ENCODE measurements around the gene RASSF4.

RASSF4 gene

DNA sequence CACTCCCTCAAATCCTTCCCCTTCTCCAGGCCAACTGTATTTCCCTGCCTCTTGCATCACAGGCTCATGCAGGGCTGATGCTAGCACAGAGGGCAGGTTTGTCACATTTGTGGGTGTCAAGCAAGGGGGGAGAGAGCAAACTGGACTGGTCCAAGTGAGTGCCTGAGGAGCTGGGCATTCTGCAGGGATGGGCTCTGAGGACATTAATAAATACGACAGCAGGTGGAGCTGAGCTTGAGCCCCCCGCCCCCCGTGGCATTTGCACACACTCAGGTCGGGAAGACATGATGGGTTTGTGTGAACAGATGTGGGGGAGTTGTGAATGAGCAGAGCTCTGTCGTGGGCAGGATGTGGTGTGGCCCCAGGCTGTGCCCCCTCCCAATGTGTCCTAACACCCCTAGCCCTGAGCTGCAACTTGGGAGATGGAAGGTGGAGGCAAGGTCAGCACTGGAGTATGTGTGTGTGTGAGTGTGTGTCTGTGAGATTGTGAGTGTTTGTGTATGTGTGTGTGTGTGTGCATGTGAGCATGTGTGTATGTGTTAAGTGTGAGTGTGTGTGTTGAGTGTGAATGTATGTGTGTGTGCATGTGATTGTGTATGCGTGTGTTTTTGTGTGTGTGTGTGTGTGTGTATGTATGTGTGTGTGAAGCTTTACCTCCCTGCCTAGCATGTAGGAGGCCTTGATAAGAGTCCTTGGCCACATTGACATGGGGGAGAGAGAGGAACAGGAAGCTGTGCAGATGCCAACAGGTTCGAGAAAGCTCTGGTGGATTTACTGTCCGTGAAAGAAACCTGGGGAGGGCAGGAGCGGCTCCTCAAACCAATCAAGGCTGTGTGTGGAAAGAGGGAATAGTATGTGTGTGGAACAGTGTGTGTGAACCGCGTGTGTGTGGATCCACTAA lies 9.1 kb downstream of the RASSF4 start:
- no peaks in the 10 kb centered on the region for H3K79me2 ChIP-seq (ENCODE audit: insufficient read depth, low read length)
- DNase-seq: peak; percentile 74
- H3K36me3 ChIP-seq (ENCODE audit: insufficient read depth, low read length): no peaks in the 10 kb centered on the region
- H3K4me2 ChIP-seq (ENCODE audit: insufficient read depth, low read length): 0 out of 2 replicates have a peak overlapping the region, but pooled peaks have one; percentile 3
- peak overlapping the region; percentile 65 for H3K27ac ChIP-seq (ENCODE audit: low read length)
- H4K20me1 ChIP-seq (ENCODE audit: insufficient read depth, low read length): no peaks in the 10 kb centered on the region
- no peak for TF ChIP-seq EZH2 (IDR thresholded peaks at IDR 0.05; ENCODE audit: borderline replicate concordance, low read depth, low read length, severe bottlenecking)
- TF ChIP-seq CTCF (IDR thresholded peaks at IDR 0.05; ENCODE audit: borderline replicate concordance, extremely low read depth, low read length, poor library complexity, severe bottlenecking): no peak
- peak; percentile 85 for ATAC-seq (ENCODE audit: insufficient read depth, low read depth)
- H3K27me3 ChIP-seq (ENCODE audit: insufficient read depth, low read length, poor library complexity): no peaks in the 10 kb centered on the region
- H3K9me3 ChIP-seq (ENCODE audit: insufficient read depth, low read length, severe bottlenecking): no peaks in the 10 kb centered on the region
- no peak overlapping the region for H3K4me3 ChIP-seq (ENCODE audit: low read depth in 1 of 2, low read length in 2 of 2)
- peak overlapping the region; percentile 22; the same call in 1 of the 2 replicates for H3K9ac ChIP-seq (ENCODE audit: low read depth, low read length)
- H2AFZ ChIP-seq (ENCODE audit: low read depth, low read length): peak overlapping the region; percentile 29; the same call in 1 of the 2 replicates
- H3K4me1 ChIP-seq (ENCODE audit: insufficient read depth, low read length): peaks cover 33% of the 10 kb centered on the region

- no peaks in the 10 kb centered on the region for H4K20me1 ChIP-seq (ENCODE audit: insufficient read depth, low read length)
- no peaks in the 10 kb centered on the region for H3K79me2 ChIP-seq (ENCODE audit: insufficient read depth, low read length)
- no peaks in the 10 kb centered on the region for H3K9me3 ChIP-seq (ENCODE audit: insufficient read depth, low read length, severe bottlenecking)
- peaks cover 42% of the 10 kb centered on the region for H3K4me1 ChIP-seq (ENCODE audit: insufficient read depth, low read length)
- no peak for ATAC-seq (ENCODE audit: insufficient read depth, low read depth)
- no peaks in the 10 kb centered on the region for H3K27me3 ChIP-seq (ENCODE audit: insufficient read depth, low read length, poor library complexity)
- H3K4me3 ChIP-seq (ENCODE audit: low read depth in 1 of 2, low read length in 2 of 2): no peak overlapping the region
- no peak for DNase-seq
- no peak overlapping the region for H3K4me2 ChIP-seq (ENCODE audit: insufficient read depth, low read length)
- H3K9ac ChIP-seq (ENCODE audit: low read depth, low read length): no peak overlapping the region
- H2AFZ ChIP-seq (ENCODE audit: low read depth, low read length): no peak overlapping the region
- TF ChIP-seq EZH2 (IDR thresholded peaks at IDR 0.05; ENCODE audit: borderline replicate concordance, low read depth, low read length, severe bottlenecking): no peak
- TF ChIP-seq CTCF (IDR thresholded peaks at IDR 0.05; ENCODE audit: borderline replicate concordance, extremely low read depth, low read length, poor library complexity, severe bottlenecking): no peak
- no peaks in the 10 kb centered on the region for H3K36me3 ChIP-seq (ENCODE audit: insufficient read depth, low read length)
- H3K27ac ChIP-seq (ENCODE audit: low read length): no peak overlapping the region; the same call in 1 of the 2 replicates
Measured at GRCh38 chr10:44969854-44970253, 10.3 kb downstream of the RASSF4 start.

- Histone ChIP-seq H3K4me1 (ENCODE audit: insufficient read depth, low read length) (peaks cover 52% of the 10 kb centered on the region), H3K27me3 (ENCODE audit: insufficient read depth, low read length, poor library complexity) (no peaks in the 10 kb centered on the region), H3K4me3 (ENCODE audit: low read depth in 1 of 2, low read length in 2 of 2) (no peak overlapping the region), H3K27ac (ENCODE audit: low read length) (no peak overlapping the region), H3K9me3 (ENCODE audit: insufficient read depth, low read length, severe bottlenecking) (no peaks in the 10 kb centered on the region), H4K20me1 (ENCODE audit: insufficient read depth, low read length) (no peaks in the 10 kb centered on the region), H3K4me2 (ENCODE audit: insufficient read depth, low read length) (no peak overlapping the region), H3K9ac (ENCODE audit: low read depth, low read length) (no peak overlapping the region), H3K36me3 (ENCODE audit: insufficient read depth, low read length) (no peaks in the 10 kb centered on the region), H2AFZ (ENCODE audit: low read depth, low read length) (no peak overlapping the region), H3K79me2 (ENCODE audit: insufficient read depth, low read length) (no peaks in the 10 kb centered on the region)
- DNase-seq (no peak), ATAC-seq (ENCODE audit: insufficient read depth, low read depth) (no peak)
- TF ChIP-seq EZH2 (IDR thresholded peaks at IDR 0.05; ENCODE audit: borderline replicate concordance, low read depth, low read length, severe bottlenecking) (no peak), CTCF (IDR thresholded peaks at IDR 0.05; ENCODE audit: borderline replicate concordance, extremely low read depth, low read length, poor library complexity, severe bottlenecking) (no peak)
Measured at GRCh38 chr10:44970812-44971395, 11.3 kb downstream of the RASSF4 start.

All from DND-41 (cell line).